Right atrium auricular region (tissue), 2 donors: ENCODE data around the gene RYR3. TPM values are rescaled to one million over a fixed set of nuclear protein-coding genes. Genes with fewer than 3 reads are reported as not detected.

ENCODE experiments used
- DNase-seq: peaks from one replicate; pipeline ENCODE4 v3.0.0-alpha.2; 2019; ENCODE audit warnings: low spot score
- H3K27ac ChIP-seq, 2 donors: fragments of 200-600 bp; sonication (generic); 1 replicate in 1 of 2; 2 replicates in 1 of 2; pipeline ENCODE4 v1.5.1; 2016 to 2019
- H3K27me3 ChIP-seq, 2 donors: fragments of 200-600 bp; sonication (generic); one replicate each; pipeline versions ENCODE4 v1.5.1 to v1.6.0; 2017 to 2019
- H3K36me3 ChIP-seq: fragments of 200-600 bp; sonication (generic); one replicate; pipeline ENCODE4 v1.5.1; 2016
- H3K4me1 ChIP-seq, 2 donors: fragments of 200-600 bp; sonication (generic); one replicate each; pipeline versions ENCODE4 v1.5.1 to v1.6.0; 2017 to 2019
- H3K4me3 ChIP-seq, 2 donors: fragments of 200-600 bp; sonication (generic); 1 replicate in 1 of 2; 2 replicates in 1 of 2; pipeline ENCODE4 v1.5.1; 2017 to 2019; ENCODE audit warnings: mild to moderate bottlenecking in 1 of 2, moderate library complexity in 1 of 2
- H3K9me3 ChIP-seq, 2 donors: fragments of 200-600 bp; sonication (generic); one replicate each; pipeline ENCODE4 v1.5.1; 2019
- CTCF ChIP-seq, 2 donors: fragments of 200-600 bp; sonication (generic); IDR thresholded peaks; one replicate each; pipeline ENCODE4 v1.5.1; 2019; ENCODE audit warnings: antibody characterized with exemption in 2 of 2
- total RNA-seq, 2 donors: library from RNA; depleted of rRNA; stranded (reverse); fragments of >200 nt; gene quantifications; one replicate each; pipeline ENCODE4 v1.1.0, GENCODE V29; 2016

RYR3 gene
- total RNA-seq, 2 donors from 2014 or later: 0.08 to 0.11 TPM

- no peak overlapping the region for H3K27ac ChIP-seq
- no peaks in the 10 kb centered on the region for H3K4me1 ChIP-seq
- no peak for DNase-seq
- H3K27me3 ChIP-seq: no peaks in the 10 kb centered on the region
- H3K9me3 ChIP-seq: no peaks in the 10 kb centered on the region
- no peak for TF ChIP-seq CTCF (IDR thresholded peaks at IDR 0.05)
- H3K36me3 ChIP-seq: no peaks in the 10 kb centered on the region
- H3K4me3 ChIP-seq: no peak overlapping the region
Observed at GRCh38 chr15:33396475-33396874, 85.7 kb downstream of the RYR3 start.

GRCh38 chr15:33398555-33398954 is 87.8 kb downstream of the RYR3 start:
- H3K4me3 ChIP-seq: no peak overlapping the region
- H3K9me3 ChIP-seq: no peaks in the 10 kb centered on the region
- TF ChIP-seq CTCF (IDR thresholded peaks at IDR 0.05): no peak
- no peaks in the 10 kb centered on the region for H3K27me3 ChIP-seq
- H3K4me1 ChIP-seq: no peaks in the 10 kb centered on the region
- no peak overlapping the region for H3K27ac ChIP-seq
- DNase-seq: no peak
- no peaks in the 10 kb centered on the region for H3K36me3 ChIP-seq

GRCh38 chr15:33400941-33401340 is 90.2 kb downstream of the RYR3 start:
- Histone ChIP-seq H3K36me3 (no peaks in the 10 kb centered on the region), H3K9me3 (no peaks in the 10 kb centered on the region), H3K27ac (no peak overlapping the region), H3K27me3 (no peaks in the 10 kb centered on the region), H3K4me3 (no peak overlapping the region), H3K4me1 (no peaks in the 10 kb centered on the region)
- no peak for DNase-seq
- no peak for TF ChIP-seq CTCF (IDR thresholded peaks at IDR 0.05)

- no peak overlapping the region for H3K27ac ChIP-seq
- no peaks in the 10 kb centered on the region for H3K4me1 ChIP-seq
- no peaks in the 10 kb centered on the region for H3K27me3 ChIP-seq
- no peak for DNase-seq
- no peak for TF ChIP-seq CTCF (IDR thresholded peaks at IDR 0.05)
- no peaks in the 10 kb centered on the region for H3K36me3 ChIP-seq
- no peak overlapping the region for H3K4me3 ChIP-seq
- no peaks in the 10 kb centered on the region for H3K9me3 ChIP-seq
Observed at GRCh38 chr15:33402600-33402999, 91.8 kb downstream of the RYR3 start.

- Histone ChIP-seq H3K9me3 (no peaks in the 10 kb centered on the region), H3K27ac (no peak overlapping the region), H3K36me3 (no peaks in the 10 kb centered on the region), H3K4me1 (no peaks in the 10 kb centered on the region), H3K4me3 (no peak overlapping the region), H3K27me3 (no peaks in the 10 kb centered on the region)
- no peak for TF ChIP-seq CTCF (IDR thresholded peaks at IDR 0.05)
- no peak for DNase-seq
Observed at GRCh38 chr15:33405096-33405495, 94.3 kb downstream of the RYR3 start.
